Measurements from ENCODE around the gene FBLN1. TPM values are rescaled to one million over a fixed set of nuclear protein-coding genes. Genes with fewer than 3 reads are reported as not detected.

The FBLN1 gene
- polyA plus RNA-seq, 1 donor from 2014 or later = 3.4 TPM

DNA sequence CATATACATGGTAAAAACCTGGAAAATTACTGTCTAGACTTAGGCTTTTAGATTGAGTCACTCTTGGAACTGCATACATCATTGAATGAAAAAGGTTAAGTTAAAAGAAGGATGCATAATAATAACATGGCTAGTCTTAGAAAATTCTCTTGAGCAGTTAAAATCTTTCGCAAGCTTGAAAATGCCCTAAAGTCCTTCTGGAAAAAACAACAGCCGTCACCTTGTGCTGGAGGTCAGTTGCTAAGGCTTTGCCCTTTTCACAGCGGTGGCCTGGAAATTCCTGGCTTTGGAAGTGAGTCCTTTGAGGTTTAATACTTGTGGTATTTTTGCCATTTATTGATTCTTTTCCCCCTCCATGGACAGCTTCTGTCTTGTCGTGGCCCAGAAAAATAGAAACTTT lies 17.4 kb upstream of the FBLN1 start:
- Histone ChIP-seq H3K4me3 (ENCODE audit: low read length) (no peak overlapping the region), H3K9me3 (ENCODE audit: low read length) (no peaks in the 10 kb centered on the region), H3K27ac (ENCODE audit: low read length) (no peak overlapping the region), H3K36me3 (ENCODE audit: insufficient read depth, low read length) (no peaks in the 10 kb centered on the region), H3K9me2 (ENCODE audit: insufficient read depth, low read length) (no peaks in the 10 kb centered on the region), H3K27me3 (ENCODE audit: insufficient read depth, low read depth, low read length) (no peaks in the 10 kb centered on the region), H3K79me2 (replicated peaks; ENCODE audit: insufficient read depth, low read length) (no peaks in the 10 kb centered on the region), H3F3A (ENCODE audit: insufficient read depth, low read length, poor library complexity, severe bottlenecking) (no peaks in the 10 kb centered on the region), H2AFZ (ENCODE audit: low read depth, low read length) (no peak overlapping the region), H4K20me1 (ENCODE audit: insufficient read depth) (no peaks in the 10 kb centered on the region), H3K4me2 (ENCODE audit: low read length) (no peak overlapping the region), H3K9ac (ENCODE audit: low read length) (no peak overlapping the region)
- TF ChIP-seq MXI1 (conservative IDR thresholded peaks at IDR 0.05; ENCODE audit: poor library complexity, severe bottlenecking) (no peak), TAF1 (IDR thresholded peaks at IDR 0.05; ENCODE audit: low read depth) (no peak), RAD21 (conservative IDR thresholded peaks at IDR 0.05) (no peak)
- TF ChIP-seq, protein P1, sequence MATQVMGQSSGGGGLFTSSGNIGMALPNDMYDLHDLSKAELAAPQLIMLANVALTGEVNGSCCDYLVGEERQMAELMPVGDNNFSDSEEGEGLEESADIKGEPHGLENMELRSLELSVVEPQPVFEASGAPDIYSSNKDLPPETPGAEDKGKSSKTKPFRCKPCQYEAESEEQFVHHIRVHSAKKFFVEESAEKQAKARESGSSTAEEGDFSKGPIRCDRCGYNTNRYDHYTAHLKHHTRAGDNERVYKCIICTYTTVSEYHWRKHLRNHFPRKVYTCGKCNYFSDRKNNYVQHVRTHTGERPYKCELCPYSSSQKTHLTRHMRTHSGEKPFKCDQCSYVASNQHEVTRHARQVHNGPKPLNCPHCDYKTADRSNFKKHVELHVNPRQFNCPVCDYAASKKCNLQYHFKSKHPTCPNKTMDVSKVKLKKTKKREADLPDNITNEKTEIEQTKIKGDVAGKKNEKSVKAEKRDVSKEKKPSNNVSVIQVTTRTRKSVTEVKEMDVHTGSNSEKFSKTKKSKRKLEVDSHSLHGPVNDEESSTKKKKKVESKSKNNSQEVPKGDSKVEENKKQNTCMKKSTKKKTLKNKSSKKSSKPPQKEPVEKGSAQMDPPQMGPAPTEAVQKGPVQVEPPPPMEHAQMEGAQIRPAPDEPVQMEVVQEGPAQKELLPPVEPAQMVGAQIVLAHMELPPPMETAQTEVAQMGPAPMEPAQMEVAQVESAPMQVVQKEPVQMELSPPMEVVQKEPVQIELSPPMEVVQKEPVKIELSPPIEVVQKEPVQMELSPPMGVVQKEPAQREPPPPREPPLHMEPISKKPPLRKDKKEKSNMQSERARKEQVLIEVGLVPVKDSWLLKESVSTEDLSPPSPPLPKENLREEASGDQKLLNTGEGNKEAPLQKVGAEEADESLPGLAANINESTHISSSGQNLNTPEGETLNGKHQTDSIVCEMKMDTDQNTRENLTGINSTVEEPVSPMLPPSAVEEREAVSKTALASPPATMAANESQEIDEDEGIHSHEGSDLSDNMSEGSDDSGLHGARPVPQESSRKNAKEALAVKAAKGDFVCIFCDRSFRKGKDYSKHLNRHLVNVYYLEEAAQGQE (IDR thresholded peaks at IDR 0.05; ENCODE audit: borderline replicate concordance) = no peak
- TF ChIP-seq, protein P2, sequence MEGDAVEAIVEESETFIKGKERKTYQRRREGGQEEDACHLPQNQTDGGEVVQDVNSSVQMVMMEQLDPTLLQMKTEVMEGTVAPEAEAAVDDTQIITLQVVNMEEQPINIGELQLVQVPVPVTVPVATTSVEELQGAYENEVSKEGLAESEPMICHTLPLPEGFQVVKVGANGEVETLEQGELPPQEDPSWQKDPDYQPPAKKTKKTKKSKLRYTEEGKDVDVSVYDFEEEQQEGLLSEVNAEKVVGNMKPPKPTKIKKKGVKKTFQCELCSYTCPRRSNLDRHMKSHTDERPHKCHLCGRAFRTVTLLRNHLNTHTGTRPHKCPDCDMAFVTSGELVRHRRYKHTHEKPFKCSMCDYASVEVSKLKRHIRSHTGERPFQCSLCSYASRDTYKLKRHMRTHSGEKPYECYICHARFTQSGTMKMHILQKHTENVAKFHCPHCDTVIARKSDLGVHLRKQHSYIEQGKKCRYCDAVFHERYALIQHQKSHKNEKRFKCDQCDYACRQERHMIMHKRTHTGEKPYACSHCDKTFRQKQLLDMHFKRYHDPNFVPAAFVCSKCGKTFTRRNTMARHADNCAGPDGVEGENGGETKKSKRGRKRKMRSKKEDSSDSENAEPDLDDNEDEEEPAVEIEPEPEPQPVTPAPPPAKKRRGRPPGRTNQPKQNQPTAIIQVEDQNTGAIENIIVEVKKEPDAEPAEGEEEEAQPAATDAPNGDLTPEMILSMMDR (IDR thresholded peaks at IDR 0.05; ENCODE audit: poor library complexity, severe bottlenecking) = no peak

DNA sequence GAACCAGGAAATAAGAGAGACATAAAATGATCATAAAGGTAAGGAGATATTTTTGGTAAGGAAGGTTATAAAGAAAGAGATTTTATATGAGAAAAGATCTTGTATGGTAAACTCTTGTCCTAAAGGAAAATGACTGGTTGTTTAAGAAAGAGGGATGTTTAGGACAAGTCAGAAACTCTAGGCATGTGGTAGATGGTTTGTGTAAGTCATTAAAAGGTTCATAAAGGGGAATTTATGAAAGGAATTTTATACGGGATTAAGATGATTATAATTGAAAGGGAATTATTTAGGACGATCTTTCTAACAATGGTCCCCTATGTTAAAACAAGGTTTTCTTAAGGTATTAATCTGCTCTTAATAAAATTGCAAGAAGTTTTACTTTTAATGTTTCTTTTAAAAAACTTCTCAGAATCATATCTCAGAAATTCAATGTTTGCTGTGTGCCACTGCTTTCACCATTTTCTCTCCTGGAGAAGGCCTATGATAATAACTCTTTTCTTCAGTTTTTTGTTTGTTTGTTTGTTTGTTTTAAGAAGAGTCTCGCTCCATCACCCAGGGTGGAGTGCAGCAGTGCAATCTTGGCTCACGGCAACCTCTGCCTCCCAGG lies 13.8 kb upstream of the FBLN1 start:
- Histone ChIP-seq H3K27me3 (ENCODE audit: insufficient read depth, low read depth, low read length) (no peaks in the 10 kb centered on the region), H3F3A (ENCODE audit: insufficient read depth, low read length, poor library complexity, severe bottlenecking) (no peaks in the 10 kb centered on the region), H3K36me3 (ENCODE audit: insufficient read depth, low read length) (no peaks in the 10 kb centered on the region), H3K9ac (ENCODE audit: low read length) (no peak overlapping the region), H3K4me2 (ENCODE audit: low read length) (no peak overlapping the region), H3K9me2 (ENCODE audit: insufficient read depth, low read length) (no peaks in the 10 kb centered on the region), H3K9me3 (ENCODE audit: low read length) (no peaks in the 10 kb centered on the region), H3K27ac (ENCODE audit: low read length) (no peak overlapping the region), H3K79me2 (replicated peaks; ENCODE audit: insufficient read depth, low read length) (no peaks in the 10 kb centered on the region), H4K20me1 (ENCODE audit: insufficient read depth) (no peaks in the 10 kb centered on the region), H3K4me3 (ENCODE audit: low read length) (no peak overlapping the region), H2AFZ (ENCODE audit: low read depth, low read length) (no peak overlapping the region)
- TF ChIP-seq POLR2AphosphoS5 (IDR thresholded peaks at IDR 0.05) (no peak), SMC3 (conservative IDR thresholded peaks at IDR 0.05; ENCODE audit: poor library complexity) (no peak), MXI1 (conservative IDR thresholded peaks at IDR 0.05; ENCODE audit: poor library complexity, severe bottlenecking) (no peak), TAF1 (IDR thresholded peaks at IDR 0.05; ENCODE audit: low read depth) (no peak), EZH2 (IDR thresholded peaks at IDR 0.05; ENCODE audit: borderline replicate concordance, insufficient read depth, low read length, poor library complexity, severe bottlenecking) (no peak), RAD21 (conservative IDR thresholded peaks at IDR 0.05) (no peak), EP300 (conservative IDR thresholded peaks at IDR 0.05; ENCODE audit: poor library complexity, severe bottlenecking) (no peak)
- TF ChIP-seq, protein P2 (IDR thresholded peaks at IDR 0.05; ENCODE audit: poor library complexity, severe bottlenecking) = no peak
- TF ChIP-seq, protein P1 (IDR thresholded peaks at IDR 0.05; ENCODE audit: borderline replicate concordance) = no peak

All from neural cell (in vitro differentiated cells).